Glomerular endothelial cell (primary cell): ENCODE data around the gene PACSIN1. TPM values are rescaled to one million over a fixed set of nuclear protein-coding genes. Genes with fewer than 3 reads are reported as not detected.
A peak's percentile ranks its signal among the peaks of the same experiment; 100 is the strongest.

ENCODE experiments used
- DNase-seq: peaks from one replicate; pipeline ENCODE4 v3.0.0-alpha.2; 2011; ENCODE audit warnings: low read depth, low spot score; ENCODE audit errors: extremely low read depth
- total RNA-seq: library from RNA; depleted of rRNA; stranded (reverse); fragments of >200 nt; gene quantifications from 2 replicates; pipeline ENCODE4 v1.2.3, GENCODE V29; 2015

PACSIN1 gene
- total RNA-seq, 1 donor from 2014 or later, result not detected

GRCh38 chr6:34526241-34526972 lies 60.5 kb downstream of the PACSIN1 start:
- no peak for DNase-seq

DNA sequence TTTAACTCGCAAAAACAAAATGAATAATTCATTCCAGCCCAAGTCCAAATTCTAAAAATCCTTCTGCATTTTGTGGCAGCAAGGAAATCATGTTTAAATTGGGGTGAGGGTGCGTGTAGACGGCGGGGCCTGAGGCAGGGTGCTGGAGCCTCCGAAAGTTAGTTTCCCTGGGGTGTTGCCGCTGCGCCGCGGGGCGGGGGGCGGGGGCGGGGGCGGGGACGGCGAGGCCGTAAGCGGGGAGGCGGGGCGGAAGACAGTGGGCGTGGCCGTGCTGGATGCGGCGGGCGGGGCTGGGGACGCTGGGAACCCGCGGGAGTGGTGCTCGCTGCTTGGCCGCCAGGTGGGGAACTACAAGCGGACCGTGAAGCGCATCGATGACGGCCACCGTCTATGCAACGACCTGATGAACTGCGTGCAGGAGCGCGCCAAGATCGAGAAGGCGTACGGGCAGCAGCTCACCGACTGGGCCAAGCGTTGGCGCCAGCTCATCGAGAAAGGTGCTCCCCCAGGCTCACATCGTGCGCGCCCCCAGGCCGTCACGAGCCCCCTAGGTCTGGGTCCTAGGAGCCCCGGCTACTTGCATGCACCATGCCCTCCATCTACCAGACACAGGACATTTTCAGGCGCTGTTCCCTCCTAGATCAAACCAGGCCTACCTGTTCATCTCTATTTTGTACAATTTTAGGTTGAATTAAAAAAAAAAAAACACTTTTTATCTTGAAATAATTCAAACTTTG lies 61.3 kb downstream of the PACSIN1 start:
- DNase-seq, result peak; percentile 47

GRCh38 chr6:34527751-34528670 lies 62.1 kb downstream of the PACSIN1 start:
- no peak for DNase-seq

- DNase-seq, result no peak
These were observed 63.3 kb downstream of the PACSIN1 start for GRCh38 chr6:34528996-34529664.

DNA sequence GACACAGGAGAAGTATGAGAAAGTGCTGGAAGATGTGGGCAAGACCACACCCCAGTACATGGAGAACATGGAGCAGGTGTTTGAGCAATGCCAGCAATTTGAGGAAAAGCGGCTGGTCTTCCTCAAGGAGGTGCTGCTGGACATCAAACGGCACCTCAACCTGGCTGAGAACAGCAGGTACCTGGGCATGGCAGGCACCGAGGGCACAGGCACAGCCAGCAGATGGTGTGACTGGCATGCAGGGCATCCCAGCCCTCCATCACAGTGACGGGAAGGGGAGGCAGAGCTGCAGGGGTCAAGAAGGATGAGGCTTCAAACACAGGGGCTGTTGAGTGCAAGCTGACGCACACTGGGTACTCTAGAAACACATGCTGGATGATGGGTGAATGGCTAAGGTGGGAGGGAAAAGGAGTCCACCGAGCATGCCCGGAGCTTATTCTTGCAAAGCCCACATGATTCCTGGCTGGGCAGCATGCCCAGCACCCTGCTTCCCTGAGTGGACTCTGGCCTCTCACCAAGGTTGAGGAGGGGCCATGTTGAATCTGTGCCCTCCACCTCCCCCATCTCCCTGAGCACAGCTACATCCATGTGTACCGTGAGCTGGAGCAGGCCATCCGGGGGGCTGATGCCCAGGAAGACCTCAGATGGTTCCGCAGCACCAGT lies 63.9 kb downstream of the PACSIN1 start:
- DNase-seq, result no peak

- no peak for DNase-seq
These were observed 65.0 kb downstream of the PACSIN1 start for GRCh38 chr6:34530753-34531365.

GRCh38 chr6:34531580-34532201 lies 65.8 kb downstream of the PACSIN1 start:
- DNase-seq, result peak; percentile 20

DNA sequence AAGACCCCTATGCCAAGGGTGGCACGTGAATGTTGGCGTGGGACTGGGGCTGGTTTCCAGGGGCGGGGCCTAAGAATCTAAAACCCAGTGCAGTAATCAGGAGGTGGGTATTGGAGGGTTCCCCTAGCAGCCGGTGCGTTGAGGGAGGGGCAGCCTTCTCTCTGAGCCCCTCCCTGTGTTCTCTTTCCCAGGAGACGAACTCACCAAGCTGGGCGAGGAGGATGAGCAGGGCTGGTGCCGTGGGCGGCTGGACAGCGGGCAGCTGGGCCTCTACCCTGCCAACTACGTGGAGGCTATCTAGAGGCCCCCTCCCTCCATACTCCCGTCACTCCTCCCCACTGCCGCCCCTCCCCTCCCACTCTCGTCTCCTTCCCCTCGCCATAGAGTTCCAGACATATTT lies 66.4 kb downstream of the PACSIN1 start:
- DNase-seq, result no peak

DNA sequence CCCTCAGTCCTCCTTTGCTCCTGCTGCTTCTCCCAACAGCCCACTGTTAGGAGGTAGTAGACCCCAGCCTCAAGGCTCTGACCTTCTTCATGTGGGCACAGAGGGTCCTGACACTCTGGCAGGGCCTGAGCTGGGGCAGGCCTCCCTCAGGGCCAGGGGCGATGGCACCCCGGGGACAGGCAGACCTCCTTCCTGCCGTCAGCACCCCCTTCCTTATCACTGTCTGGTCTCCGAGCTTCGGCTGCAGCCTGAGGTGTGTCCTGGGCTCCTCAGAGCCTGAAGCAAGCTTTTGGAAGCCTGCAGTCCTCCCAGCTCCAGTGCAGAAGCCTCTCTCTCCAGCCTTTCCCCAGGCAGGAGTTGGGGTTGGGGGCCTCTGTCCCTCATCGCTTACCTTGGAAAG lies 68.3 kb downstream of the PACSIN1 start:
- no peak for DNase-seq

DNA sequence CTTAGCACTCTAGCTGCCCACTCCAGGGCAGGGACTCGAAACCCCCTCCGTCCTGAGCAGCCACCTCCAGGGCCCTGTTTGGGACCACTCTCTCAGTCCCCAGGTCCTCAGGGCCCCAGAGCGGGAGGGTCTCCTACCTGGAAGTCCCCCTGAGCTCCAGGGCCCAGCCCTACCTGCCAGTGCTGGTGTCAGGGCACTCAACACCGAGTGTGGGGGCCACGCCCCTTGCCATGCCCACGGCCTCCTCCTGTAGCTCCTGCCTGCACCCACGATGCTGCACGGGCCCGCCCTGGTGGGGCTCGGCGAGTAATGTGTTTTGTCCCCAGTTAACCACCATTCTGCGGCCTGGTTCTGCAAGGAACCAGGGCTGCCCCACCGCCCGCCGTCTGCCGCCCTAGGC lies 68.8 kb downstream of the PACSIN1 start:
- no peak for DNase-seq

GRCh38 chr6:34535199-34535598 lies 69.3 kb downstream of the PACSIN1 start:
- DNase-seq, result no peak

GRCh38 chr6:34535646-34536045 lies 69.8 kb downstream of the PACSIN1 start:
- no peak for DNase-seq

DNA sequence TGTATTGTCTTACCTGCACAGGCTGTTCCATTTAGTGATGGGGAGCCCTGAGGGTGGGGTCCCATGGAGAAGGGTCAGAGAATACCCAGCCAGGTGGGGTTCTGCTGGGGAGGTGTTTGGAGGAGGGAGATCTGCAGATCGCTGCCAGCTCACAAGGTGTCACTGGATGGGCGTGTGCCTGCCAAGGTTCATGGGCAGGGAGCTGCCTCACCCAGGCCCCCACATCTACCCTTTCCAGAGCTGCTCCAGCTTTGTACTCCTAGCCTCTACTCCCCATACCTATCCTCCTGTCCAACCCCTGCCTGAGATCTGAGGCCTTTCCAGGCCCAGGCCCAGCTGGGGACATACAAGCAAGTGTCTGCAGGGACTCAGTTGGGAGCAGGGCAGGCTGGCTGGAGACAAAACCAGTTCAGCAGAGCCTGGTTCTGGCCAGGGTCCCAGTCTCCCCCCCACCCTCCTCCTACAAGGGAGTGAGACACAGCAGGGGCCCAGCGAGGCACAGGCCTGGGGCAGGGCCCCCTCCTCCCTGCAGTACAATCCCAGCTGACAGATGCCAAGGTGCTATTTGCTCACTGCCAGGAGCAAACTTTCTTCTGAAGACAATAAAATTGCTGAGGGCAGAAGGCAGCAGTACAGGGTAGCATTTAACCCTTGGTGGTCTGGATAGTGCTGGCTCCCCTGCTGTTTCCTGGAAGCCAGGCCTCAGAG lies 70.5 kb downstream of the PACSIN1 start:
- DNase-seq, result no peak

DNA sequence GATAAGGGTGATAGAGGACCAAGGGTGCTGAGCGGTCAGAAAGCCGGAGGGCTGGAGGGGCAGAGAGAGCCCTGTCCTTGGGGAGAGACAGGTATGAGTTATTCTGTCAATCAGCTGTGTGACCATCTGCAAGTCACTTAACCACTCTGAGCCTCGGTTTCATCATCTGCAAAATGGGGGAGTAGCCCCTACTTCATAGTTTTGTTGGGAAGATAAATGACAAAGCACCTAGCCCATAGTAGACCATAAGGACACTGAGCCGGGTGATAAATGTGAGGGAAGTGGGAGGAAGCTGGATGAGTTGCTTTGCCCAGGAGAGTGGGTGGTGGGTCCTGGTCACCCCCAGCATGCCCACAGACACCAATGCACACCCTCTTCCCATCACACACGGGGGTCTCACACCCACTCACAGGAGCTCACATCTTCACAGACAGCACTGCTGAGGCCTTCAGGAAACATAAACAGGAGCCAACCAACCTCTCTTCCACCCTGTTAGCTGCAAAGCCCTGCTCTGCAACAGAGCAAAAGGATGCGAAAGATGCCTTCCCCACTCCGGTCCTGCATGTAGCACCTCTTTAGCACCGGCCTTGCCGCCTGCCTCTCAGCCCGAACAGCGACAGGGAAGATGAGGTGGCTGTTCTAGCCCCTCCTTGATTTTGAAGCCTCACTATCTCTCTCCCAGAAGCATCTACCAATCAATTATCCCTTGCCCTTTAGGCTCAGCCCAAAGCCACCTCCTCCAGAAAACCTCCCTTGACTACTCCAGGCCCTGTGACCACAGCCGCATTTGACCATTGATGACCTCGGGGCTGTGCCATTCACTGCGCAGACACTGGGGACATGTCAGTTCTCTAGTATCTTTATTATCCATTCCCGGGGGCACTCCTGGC lies 71.3 kb downstream of the PACSIN1 start:
- no peak for DNase-seq

DNA sequence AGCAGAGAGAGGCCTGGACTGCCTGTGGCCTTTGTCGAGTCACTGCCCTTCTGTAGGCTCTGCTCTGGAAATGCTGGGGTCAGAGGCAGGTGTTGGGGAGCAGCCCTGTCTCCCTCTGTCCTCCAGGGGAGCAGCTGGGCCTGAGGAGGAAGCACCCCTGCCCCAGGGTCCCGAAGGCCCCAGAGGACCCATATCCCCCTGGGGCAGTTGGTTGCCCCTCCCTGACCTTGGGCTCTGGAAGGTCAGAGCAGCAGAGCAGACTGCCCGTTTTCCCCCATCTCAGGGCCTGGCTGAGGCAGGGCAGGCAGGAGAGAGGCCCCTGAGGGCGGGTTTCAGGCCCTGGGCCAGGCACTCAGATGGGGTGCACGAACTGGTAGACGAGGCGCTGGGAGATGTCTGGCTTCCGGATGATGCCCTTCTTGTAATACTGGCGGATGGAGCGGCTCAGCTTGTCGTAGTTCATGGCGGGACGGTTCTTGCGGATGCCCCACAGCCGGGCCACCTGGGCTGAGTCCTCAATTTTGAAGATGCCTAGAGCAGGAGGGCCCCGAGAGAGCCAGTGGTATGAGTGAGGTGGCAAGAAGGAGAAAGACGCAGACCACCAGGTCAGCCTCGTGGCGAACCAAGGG lies 72.2 kb downstream of the PACSIN1 start:
- DNase-seq, result no peak

DNA sequence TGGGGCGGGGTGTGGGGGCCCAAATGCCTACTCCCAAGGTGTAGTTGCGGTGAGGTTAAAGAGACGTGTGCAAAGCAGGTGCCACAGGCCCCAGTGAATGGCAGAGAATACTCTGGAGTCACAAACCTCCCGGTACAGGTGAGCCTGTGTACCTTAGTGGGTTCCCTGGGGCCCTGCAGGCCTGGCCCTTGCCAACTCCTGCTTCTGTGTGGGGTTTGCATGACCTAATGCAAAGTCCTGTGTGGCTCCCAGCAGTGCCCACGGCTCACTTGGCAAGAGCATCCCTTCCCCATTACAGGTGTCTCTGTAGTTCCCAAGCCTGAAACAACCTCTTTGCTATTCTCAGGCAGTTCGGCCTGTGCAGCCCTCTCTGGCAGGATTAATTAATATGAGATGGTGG lies 72.7 kb downstream of the PACSIN1 start:
- no peak for DNase-seq

- DNase-seq, result no peak
These were observed 73.3 kb downstream of the PACSIN1 start for GRCh38 chr6:34539181-34539580.
